T-helper 2 cell (primary cell): ENCODE data around the gene SMIM38.
"Not testable (repeated sequence)": the region's sequence is repeated elsewhere in the genome, so short reads cannot be mapped to it uniquely, and the experiment has no call there.

Experiments used
- DNase-seq, 5 experiments: peaks; one replicate each; pipeline versions ENCODE4 v3.0.0 to v3.0.0-alpha.2; 2012 to 2022

Gene SMIM38

GRCh38 chr11:69122630-69123431 lies 32.9 kb upstream of the SMIM38 start:
- peak in 4 of 5 experiments; percentile 2 to 60 (median 22) for DNase-seq

- DNase-seq: no peak
These were observed 31.9 kb upstream of the SMIM38 start for GRCh38 chr11:69123593-69124545.

- no peak for DNase-seq
These were observed 29.9 kb upstream of the SMIM38 start for GRCh38 chr11:69125861-69126260.

- DNase-seq: no peak
These were observed 29.4 kb upstream of the SMIM38 start for GRCh38 chr11:69126286-69126685.

GRCh38 chr11:69127081-69127850 lies 28.5 kb upstream of the SMIM38 start:
- DNase-seq: no peak

GRCh38 chr11:69127884-69128283 lies 27.9 kb upstream of the SMIM38 start:
- DNase-seq: no peak

- DNase-seq: no peak
These were observed 26.7 kb upstream of the SMIM38 start for GRCh38 chr11:69129053-69129452.

- DNase-seq: no peak
These were observed 26.1 kb upstream of the SMIM38 start for GRCh38 chr11:69129647-69130046.

- DNase-seq: no peak
These were observed 25.1 kb upstream of the SMIM38 start for GRCh38 chr11:69130654-69131053.

- DNase-seq: no peak
These were observed 24.6 kb upstream of the SMIM38 start for GRCh38 chr11:69131121-69131566.

GRCh38 chr11:69131644-69132300 lies 24.0 kb upstream of the SMIM38 start:
- DNase-seq: no peak

GRCh38 chr11:69132301-69132670 lies 23.4 kb upstream of the SMIM38 start:
- no peak for DNase-seq

GRCh38 chr11:69133251-69133650 lies 22.5 kb upstream of the SMIM38 start:
- no peak for DNase-seq

- DNase-seq: not testable (repeated sequence)
These were observed 21.6 kb upstream of the SMIM38 start for GRCh38 chr11:69134182-69134581.

- no peak for DNase-seq
These were observed 20.8 kb upstream of the SMIM38 start for GRCh38 chr11:69134957-69135356.

- no peak for DNase-seq
These were observed 20.0 kb upstream of the SMIM38 start for GRCh38 chr11:69135420-69136363.

GRCh38 chr11:69136471-69136870 lies 19.3 kb upstream of the SMIM38 start:
- no peak for DNase-seq

- DNase-seq: no peak
These were observed 18.4 kb upstream of the SMIM38 start for GRCh38 chr11:69137151-69137844.

GRCh38 chr11:69138265-69138664 lies 17.5 kb upstream of the SMIM38 start:
- no peak for DNase-seq

GRCh38 chr11:69140161-69140560 lies 15.6 kb upstream of the SMIM38 start:
- not testable (repeated sequence) for DNase-seq
